NCI-H82 (cell line): ENCODE measurements around the gene ATP5MC3.
"Not testable (repeated sequence)": the region's sequence is repeated elsewhere in the genome, so short reads cannot be mapped to it uniquely, and the experiment has no call there.

ENCODE experiments used
- DNase-seq: peaks from one replicate; lab custom pipeline; 2025; lab: John Stamatoyannopoulos, UW

Gene ATP5MC3

GRCh38 chr2:175181104-175181876, at the start of gene ATP5MC3:
TSS of gene ATP5MC3 (minus strand) at chr2:175181710. CDS start at chr2:175181393, 317 bp downstream.
- DNase-seq: peak; percentile 98

GRCh38 chr2:175228601-175229000, 47.1 kb upstream of the ATP5MC3 start:
- not testable (repeated sequence) for DNase-seq

GRCh38 chr2:175228179-175228578, 46.7 kb upstream of the ATP5MC3 start:
- no peak for DNase-seq

GRCh38 chr2:175227393-175227792, 45.9 kb upstream of the ATP5MC3 start:
- no peak for DNase-seq

GRCh38 chr2:175220075-175220474, 38.6 kb upstream of the ATP5MC3 start:
- DNase-seq: no peak

- no peak for DNase-seq
Observed at GRCh38 chr2:175218551-175218950, 37.0 kb upstream of the ATP5MC3 start.

GRCh38 chr2:175207741-175208438, 26.4 kb upstream of the ATP5MC3 start:
- no peak for DNase-seq

- DNase-seq: no peak
Observed at GRCh38 chr2:175206866-175207265, 25.4 kb upstream of the ATP5MC3 start.

- no peak for DNase-seq
Observed at GRCh38 chr2:175205523-175205922, 24.0 kb upstream of the ATP5MC3 start.

GRCh38 chr2:175203621-175204496, 22.3 kb upstream of the ATP5MC3 start:
- DNase-seq: peak; percentile 86

GRCh38 chr2:175195012-175195411, 13.5 kb upstream of the ATP5MC3 start:
- DNase-seq: peak; percentile 89

GRCh38 chr2:175188761-175189160, 7.3 kb upstream of the ATP5MC3 start:
- DNase-seq: no peak

GRCh38 chr2:175187378-175187777, 5.9 kb upstream of the ATP5MC3 start:
- DNase-seq: peak; percentile 51

GRCh38 chr2:175183674-175184073, 2.2 kb upstream of the ATP5MC3 start:
- DNase-seq: no peak

- no peak for DNase-seq
Observed at GRCh38 chr2:175181877-175182308, 383 bp upstream of the ATP5MC3 start.

GRCh38 chr2:175180701-175181103, 808 bp downstream of the ATP5MC3 start:
- DNase-seq: peak; percentile 69

- DNase-seq: no peak
Observed at GRCh38 chr2:175176624-175177023, 4.9 kb downstream of the ATP5MC3 start.

- DNase-seq: no peak
Observed at GRCh38 chr2:175175896-175176295, 5.6 kb downstream of the ATP5MC3 start.

- DNase-seq: no peak
Observed at GRCh38 chr2:175175320-175175719, 6.2 kb downstream of the ATP5MC3 start.

- DNase-seq: peak; percentile 62
Observed at GRCh38 chr2:175170659-175171304, 10.7 kb downstream of the ATP5MC3 start.

- no peak for DNase-seq
Observed at GRCh38 chr2:175169191-175169590, 12.3 kb downstream of the ATP5MC3 start.

GRCh38 chr2:175168564-175168945, 13.0 kb downstream of the ATP5MC3 start:
- no peak for DNase-seq
